NT2/D1 (cell line): ENCODE results near the gene KDM1A.

ENCODE experiments used
- DNase-seq: peaks from one replicate; pipeline ENCODE4 v3.0.0-alpha.2; 2011; ENCODE audit warnings: low read depth, low spot score
- H3K27me3 ChIP-seq: 2 replicates; pipeline ENCODE4 v1.6.0; 2011; ENCODE audit warnings: mild to moderate bottlenecking; ENCODE audit not compliant: insufficient read length, insufficient read depth
- H3K36me3 ChIP-seq: 2 replicates; pipeline ENCODE4 v1.6.1; 2011; ENCODE audit warnings: mild to moderate bottlenecking, low read length, mixed read lengths; ENCODE audit not compliant: insufficient read depth, insufficient read length
- H3K4me1 ChIP-seq: 2 replicates; pipeline ENCODE4 v1.5.1; 2011; ENCODE audit not compliant: insufficient read depth, insufficient read length
- H3K4me3 ChIP-seq: 2 replicates; pipeline ENCODE4 v1.5.1; 2011; ENCODE audit warnings: low read depth; ENCODE audit not compliant: insufficient read length
- H3K9ac ChIP-seq: 2 replicates; pipeline ENCODE4 v1.6.0; 2011; ENCODE audit warnings: low read depth; ENCODE audit not compliant: insufficient read length
- H3K9me3 ChIP-seq: 2 replicates; pipeline ENCODE4 v1.5.1; 2011; ENCODE audit warnings: mild to moderate bottlenecking, low read length; ENCODE audit not compliant: insufficient read depth
- SUZ12 ChIP-seq: IDR thresholded peaks from 2 replicates; pipeline ENCODE4 v1.6.1; 2011; ENCODE audit not compliant: insufficient read length, insufficient read depth; ENCODE audit errors: extremely low read depth
- YY1 ChIP-seq: IDR thresholded peaks from 2 replicates; pipeline ENCODE4 v1.6.1; 2011; ENCODE audit not compliant: insufficient read length, insufficient read depth
- ZNF274 ChIP-seq: IDR thresholded peaks from 2 replicates; pipeline ENCODE4 v1.6.1; 2011; ENCODE audit warnings: mild to moderate bottlenecking, low read depth, low read length

Gene KDM1A

DNA sequence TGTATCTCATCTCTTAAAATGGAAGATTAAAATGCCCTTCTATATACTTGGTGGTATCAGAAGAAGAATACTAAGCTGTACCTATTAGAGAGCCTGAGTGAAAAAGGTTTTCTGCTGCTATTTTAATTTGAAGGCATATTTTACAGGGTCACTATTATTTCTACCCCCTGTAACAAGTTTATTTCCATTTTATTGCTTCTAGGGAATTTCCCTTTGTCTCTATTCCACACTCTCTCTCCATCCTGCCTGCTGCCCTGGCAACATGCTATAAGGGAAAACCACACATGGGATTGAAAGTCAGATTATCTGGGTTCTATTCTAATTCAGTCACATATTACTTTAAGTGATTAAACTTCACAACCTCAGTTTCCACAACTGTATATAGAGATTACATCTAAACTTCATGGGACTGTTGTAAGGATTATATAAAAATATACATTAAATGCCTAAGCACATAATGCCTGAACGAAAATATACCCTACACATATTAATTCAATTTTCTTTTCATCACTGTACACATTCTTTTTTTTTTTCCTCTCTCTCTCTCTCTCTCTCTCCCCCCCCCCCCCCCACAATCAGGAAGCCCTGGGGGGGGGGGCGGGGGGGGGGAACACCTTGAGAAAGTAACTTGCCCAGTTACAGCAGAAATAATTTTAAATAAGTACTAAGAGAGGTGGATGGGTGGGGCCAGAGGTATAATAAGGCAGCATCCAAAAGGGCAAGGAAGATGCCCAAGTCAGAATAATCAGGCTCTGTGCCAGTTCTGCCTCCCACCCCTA is 97.8 kb downstream of the KDM1A start:
- Histone ChIP-seq H3K4me1 (no peaks in the 10 kb centered on the region), H3K4me3 (no peak overlapping the region), H3K27me3 (no peaks in the 10 kb centered on the region), H3K9me3 (no peaks in the 10 kb centered on the region), H3K36me3 (no peaks in the 10 kb centered on the region), H3K9ac (no peak overlapping the region)
- no peak for DNase-seq
- TF ChIP-seq SUZ12 (no peak), ZNF274 (no peak), YY1 (no peak)

DNA sequence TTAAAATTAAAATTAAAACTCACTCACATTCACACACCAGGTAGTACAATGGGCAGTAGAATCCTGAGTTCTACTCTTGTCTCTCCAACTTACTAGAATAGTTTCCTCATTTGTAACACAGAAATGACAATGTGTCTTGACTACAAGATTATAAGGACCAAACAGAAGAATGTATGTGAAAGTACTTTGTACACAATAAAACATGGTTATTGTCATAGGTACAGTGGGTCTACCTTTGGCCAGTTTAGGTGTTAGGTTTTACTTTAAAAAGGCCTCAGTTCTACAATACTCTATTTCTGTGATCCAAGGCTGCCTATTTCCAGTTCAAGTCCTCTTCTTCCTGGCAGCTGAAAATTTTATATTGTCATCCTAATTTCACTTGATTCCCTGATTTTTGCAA is 99.1 kb downstream of the KDM1A start:
- Histone ChIP-seq H3K4me1 (no peaks in the 10 kb centered on the region), H3K36me3 (no peaks in the 10 kb centered on the region), H3K27me3 (no peaks in the 10 kb centered on the region), H3K9me3 (no peaks in the 10 kb centered on the region), H3K4me3 (no peak overlapping the region), H3K9ac (no peak overlapping the region)
- DNase-seq = no peak
- TF ChIP-seq SUZ12 (no peak), ZNF274 (no peak), YY1 (no peak)

DNA sequence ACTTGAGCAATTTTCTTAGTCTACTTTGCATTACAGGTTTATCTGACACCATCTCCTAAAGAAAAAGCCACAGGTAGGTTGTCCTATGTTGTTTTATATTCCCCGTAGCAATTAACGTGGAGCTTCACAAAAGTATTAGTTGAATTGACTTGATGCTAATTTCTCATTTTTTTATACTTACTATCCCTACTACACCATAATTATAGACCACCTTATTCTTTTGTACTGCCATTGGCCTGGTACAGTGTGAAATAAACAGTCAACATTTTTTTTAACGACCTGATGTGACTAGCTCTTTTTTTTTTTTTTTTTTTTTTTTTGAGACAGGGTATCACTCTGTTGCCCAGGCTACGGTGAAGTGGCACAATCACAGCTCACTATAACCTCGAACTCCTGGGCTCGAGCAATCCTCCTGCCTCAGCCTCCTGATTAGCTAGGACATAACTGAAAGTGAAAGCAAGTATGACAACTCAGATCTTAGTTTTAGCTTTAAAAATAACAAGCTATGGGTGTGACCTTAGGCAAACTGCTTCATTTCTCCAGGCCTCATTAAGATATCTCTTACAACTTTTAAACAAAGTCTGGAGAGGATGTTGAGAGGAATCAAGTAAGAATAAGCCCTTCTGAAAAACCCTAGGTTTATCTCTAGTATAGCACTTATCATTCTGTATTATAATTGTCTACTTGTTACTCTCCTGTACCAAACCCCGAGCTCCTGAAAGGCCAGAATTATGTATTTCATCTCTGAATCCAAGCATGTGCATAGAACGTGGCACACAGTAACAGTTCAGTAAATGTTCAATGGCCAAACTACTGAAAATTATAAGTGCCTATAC is 99.9 kb downstream of the KDM1A start:
- DNase-seq = no peak
- no peaks in the 10 kb centered on the region for H3K9me3 ChIP-seq
- no peaks in the 10 kb centered on the region for H3K36me3 ChIP-seq
- no peaks in the 10 kb centered on the region for H3K27me3 ChIP-seq
- TF ChIP-seq SUZ12 (no peak), ZNF274 (no peak), YY1 (no peak)
- H3K4me3 ChIP-seq = no peak overlapping the region
- H3K4me1 ChIP-seq = no peaks in the 10 kb centered on the region
- H3K9ac ChIP-seq = no peak overlapping the region

DNA sequence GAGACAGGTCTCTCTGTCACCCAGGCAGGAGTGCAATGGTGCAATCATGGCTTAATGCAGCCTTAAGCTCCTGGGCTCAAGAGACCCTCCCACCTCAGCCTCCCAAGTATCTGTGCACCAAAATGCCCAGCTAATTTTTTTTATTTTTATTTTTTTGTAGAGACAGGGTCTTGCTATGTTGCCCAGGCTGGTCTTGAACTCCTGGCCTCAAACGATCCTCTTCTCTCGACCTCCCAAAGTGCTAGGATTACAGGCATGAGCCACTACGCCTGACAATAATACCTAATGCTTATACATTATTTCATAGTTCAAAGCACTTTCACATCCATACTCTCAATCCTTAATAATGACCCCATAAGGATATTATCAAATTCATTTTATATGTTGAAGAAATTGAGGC is 101.1 kb downstream of the KDM1A start:
- no peaks in the 10 kb centered on the region for H3K9me3 ChIP-seq
- H3K4me3 ChIP-seq = no peak overlapping the region
- H3K36me3 ChIP-seq = no peaks in the 10 kb centered on the region
- H3K27me3 ChIP-seq = no peaks in the 10 kb centered on the region
- TF ChIP-seq SUZ12 (no peak), ZNF274 (no peak), YY1 (no peak)
- H3K4me1 ChIP-seq = no peaks in the 10 kb centered on the region
- no peak for DNase-seq
- no peak overlapping the region for H3K9ac ChIP-seq

DNA sequence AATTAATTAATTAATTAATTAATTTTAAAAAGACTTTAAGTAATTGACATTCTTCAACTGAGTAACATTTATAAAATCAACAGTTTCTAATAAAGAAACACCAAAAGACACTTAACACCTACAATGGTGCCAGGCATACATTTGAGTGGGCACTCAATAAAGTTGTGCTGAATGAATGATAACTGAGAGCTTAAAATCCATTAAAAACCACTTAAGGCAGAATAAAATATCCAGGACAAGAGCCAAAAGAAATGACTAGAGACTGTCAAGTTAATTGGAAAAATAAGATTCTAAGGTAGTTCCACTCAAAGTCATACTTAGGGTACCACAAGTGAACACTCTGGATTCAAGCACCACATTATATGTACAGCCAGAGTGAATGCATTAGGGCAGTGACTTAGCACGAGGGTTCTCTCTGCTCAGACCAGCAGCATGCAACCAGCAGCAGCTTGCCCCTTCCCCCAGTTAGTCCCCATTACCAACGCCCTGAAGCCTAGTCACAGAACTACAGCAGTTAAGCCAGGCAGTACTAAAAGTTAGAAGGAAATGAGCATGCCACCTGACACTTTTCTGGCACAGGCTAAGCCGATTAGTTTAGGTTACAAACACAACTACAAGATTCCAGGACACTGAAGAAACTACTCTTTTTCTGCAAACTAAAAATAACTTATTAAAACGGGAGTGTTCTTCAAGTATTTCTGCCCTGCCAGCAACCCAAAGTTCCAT is 102.9 kb downstream of the KDM1A start:
- H3K27me3 ChIP-seq = no peaks in the 10 kb centered on the region
- H3K4me1 ChIP-seq = no peaks in the 10 kb centered on the region
- no peak overlapping the region for H3K9ac ChIP-seq
- no peaks in the 10 kb centered on the region for H3K36me3 ChIP-seq
- TF ChIP-seq SUZ12 = no peak
- TF ChIP-seq YY1 = no peak
- TF ChIP-seq ZNF274 = no peak
- no peak overlapping the region for H3K4me3 ChIP-seq
- H3K9me3 ChIP-seq = no peaks in the 10 kb centered on the region
- no peak for DNase-seq

DNA sequence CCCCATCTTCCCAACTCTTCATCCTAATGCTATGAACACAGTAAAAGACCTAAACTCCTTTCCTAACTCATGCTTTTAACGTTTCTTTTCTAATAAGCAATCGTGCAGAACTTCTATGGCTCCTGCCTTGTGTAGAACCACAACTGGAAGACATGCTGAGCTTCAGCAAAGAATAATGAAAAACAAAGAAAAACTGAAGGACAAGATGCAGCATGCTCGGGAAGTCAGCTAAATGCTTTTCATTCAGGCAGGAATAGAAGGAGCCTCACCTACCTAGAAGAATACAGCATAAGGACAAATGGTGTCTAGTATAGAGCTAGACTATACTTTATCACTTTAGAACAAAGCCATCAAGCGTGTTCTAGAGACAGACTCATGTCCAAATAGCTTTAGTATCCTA is 103.5 kb downstream of the KDM1A start:
- DNase-seq = no peak
- Histone ChIP-seq H3K27me3 (no peaks in the 10 kb centered on the region), H3K4me1 (no peaks in the 10 kb centered on the region), H3K9me3 (no peaks in the 10 kb centered on the region), H3K9ac (no peak overlapping the region), H3K4me3 (no peak overlapping the region), H3K36me3 (no peaks in the 10 kb centered on the region)
- TF ChIP-seq SUZ12 (no peak), ZNF274 (no peak), YY1 (no peak)
